ENCODE results near the gene PSMB3.

Gene PSMB3

DNA sequence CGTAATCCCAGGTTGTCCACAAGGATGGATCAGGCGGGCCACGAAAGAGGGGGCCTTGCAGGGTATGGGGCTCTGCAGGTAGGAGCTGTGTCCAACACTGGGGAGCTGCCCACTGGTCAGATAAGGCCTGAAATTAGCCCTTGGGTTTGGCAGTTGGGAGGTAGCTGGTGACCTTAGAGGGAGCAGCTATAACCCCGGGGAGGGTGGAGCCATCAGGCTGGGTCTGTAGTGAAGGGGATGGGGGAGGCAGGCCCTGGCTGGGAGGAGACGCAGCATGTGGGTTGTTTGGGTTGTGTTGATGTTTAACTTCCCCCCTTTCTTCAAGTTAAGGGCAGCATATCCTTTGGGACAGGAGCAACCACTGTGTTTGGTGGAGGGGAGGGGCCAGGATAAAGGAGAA lies 41.6 kb upstream of the PSMB3 start:
- no peak for DNase-seq (ENCODE audit: low read depth)
- H3K4me3 ChIP-seq (ENCODE audit: low read depth, low read length): no peak overlapping the region
- TF ChIP-seq, protein P1, sequence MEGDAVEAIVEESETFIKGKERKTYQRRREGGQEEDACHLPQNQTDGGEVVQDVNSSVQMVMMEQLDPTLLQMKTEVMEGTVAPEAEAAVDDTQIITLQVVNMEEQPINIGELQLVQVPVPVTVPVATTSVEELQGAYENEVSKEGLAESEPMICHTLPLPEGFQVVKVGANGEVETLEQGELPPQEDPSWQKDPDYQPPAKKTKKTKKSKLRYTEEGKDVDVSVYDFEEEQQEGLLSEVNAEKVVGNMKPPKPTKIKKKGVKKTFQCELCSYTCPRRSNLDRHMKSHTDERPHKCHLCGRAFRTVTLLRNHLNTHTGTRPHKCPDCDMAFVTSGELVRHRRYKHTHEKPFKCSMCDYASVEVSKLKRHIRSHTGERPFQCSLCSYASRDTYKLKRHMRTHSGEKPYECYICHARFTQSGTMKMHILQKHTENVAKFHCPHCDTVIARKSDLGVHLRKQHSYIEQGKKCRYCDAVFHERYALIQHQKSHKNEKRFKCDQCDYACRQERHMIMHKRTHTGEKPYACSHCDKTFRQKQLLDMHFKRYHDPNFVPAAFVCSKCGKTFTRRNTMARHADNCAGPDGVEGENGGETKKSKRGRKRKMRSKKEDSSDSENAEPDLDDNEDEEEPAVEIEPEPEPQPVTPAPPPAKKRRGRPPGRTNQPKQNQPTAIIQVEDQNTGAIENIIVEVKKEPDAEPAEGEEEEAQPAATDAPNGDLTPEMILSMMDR (IDR thresholded peaks at IDR 0.05; ENCODE audit: insufficient read depth, low read depth, low read length, missing control alignments): no peak

DNA sequence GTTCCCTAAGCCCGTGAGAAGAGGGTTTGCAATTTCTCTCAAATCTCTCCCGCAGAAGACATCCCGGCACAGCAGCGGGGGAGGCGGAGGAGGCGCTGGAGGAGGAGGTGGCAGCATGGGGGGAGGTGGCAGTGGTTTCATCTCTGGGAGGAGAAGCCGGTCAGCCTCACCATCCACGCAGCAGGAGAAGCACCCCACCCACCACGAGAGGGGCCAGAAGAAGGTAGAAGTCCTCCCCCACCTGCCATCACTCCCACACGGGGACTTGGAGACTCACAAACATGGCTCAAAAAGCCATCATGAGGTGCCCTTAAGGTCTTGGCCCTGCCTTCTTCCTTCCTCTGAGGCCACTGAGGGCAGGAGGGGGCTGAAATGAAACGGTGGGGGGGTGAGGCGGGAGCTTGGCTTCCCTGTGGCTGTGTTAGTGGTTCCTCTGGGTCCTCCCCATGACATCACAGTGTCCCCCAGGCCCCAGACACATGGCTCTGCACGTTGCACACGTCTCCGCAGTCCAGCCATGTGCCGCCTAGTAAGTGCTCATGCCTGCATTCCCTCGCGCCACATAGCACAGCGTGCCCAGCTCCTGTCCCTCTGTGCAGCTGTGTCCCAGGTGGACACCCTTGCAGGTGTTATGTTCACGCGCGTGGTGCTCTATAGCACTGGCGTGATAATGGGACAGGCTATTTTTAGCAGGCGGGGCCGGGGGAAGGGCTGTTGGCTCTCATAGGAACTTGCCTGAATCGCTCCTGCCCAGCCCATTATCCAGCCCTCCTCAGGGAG lies 40.6 kb upstream of the PSMB3 start:
- TF ChIP-seq, protein P1 (IDR thresholded peaks at IDR 0.05; ENCODE audit: insufficient read depth, low read depth, low read length, missing control alignments): no peak
- DNase-seq (ENCODE audit: low read depth): no peak
- H3K4me3 ChIP-seq (ENCODE audit: low read depth, low read length): no peak overlapping the region

DNA sequence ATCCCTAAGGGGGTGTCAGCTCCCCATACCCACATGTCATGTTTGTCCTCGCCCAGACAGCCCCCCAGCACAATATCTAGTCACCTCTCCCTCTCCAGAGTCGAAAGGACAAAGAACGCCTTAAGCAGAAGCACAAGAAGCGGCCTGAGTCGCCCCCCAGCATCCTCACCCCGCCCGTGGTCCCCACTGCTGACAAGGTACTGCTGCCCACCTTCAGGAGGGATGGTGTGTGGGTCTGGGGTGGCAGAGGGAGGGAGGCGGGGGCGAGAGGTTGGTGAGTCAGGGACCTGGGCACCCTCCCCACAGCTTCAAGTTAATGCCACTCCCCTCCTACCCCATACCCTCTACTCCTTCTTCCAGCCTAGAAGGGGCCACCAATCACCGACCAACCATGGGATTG lies 39.9 kb upstream of the PSMB3 start:
- DNase-seq (ENCODE audit: low read depth): no peak
- TF ChIP-seq, protein P1 (IDR thresholded peaks at IDR 0.05; ENCODE audit: insufficient read depth, low read depth, low read length, missing control alignments): no peak
- H3K4me3 ChIP-seq (ENCODE audit: low read depth, low read length): no peak overlapping the region

DNA sequence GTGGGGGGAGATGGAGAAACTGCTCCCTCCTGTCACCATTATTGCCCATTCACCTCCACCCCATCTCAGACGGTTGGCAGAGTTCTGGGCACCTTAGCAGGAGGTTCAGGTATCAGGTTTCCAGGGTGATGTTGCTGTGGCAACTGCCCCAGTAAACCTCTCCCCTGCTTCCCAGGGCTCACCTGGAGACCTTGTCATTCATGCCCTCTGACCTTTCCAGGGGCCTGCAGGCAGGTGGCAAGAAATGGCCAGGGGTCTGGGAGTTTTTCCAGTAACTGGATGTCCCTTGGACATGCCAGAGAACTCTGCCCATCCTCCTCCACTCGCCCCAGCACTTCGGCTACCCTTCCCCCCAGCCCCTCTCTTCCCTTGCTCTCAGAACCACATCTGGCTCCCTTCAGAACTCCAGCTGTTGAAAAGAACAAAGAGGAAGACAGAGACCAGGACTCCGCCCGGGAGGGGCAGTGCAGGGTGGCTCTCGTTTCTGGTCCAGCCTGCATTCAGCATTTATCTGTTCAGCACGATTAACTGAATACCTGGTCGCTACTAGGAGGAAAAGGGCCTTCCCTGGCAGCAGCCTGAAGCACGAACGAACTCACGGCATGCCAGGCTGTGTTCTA lies 39.0 kb upstream of the PSMB3 start:
- TF ChIP-seq, protein P1 (IDR thresholded peaks at IDR 0.05; ENCODE audit: insufficient read depth, low read depth, low read length, missing control alignments): no peak
- no peak overlapping the region for H3K4me3 ChIP-seq (ENCODE audit: low read depth, low read length)
- DNase-seq (ENCODE audit: low read depth): no peak

DNA sequence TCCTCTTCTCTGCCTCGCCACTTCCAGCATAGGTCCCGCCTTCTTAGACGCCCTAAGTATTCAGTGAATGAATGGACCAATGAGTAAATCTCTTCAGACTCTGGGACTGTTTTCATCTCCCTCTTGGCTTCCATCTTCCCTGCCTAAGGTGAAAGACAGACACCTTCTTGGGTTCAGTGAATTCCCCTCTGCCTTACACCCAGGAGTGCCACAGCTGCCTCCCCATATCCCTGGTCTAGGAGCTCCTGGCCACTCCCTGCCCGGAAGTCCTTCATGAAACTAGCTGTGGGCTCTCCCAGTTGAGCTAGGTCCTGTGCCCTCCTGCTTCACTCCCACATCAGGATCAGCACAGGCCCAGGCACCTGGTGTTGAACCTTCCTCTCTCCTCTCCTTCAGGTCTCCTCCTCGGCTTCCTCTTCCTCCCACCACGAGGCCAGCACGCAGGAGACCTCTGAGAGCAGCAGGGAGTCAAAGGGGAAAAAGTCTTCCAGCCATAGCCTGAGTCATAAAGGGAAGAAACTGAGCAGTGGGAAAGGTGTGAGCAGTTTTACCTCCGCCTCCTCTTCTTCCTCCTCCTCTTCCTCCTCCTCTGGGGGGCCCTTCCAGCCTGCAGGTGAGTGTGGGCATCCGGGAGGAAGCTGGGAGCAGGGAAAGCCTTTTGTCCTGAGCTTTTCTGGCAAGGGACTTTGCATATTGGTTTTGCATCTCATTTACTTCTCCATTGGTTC lies 37.2 kb upstream of the PSMB3 start:
- TF ChIP-seq, protein P1 (IDR thresholded peaks at IDR 0.05; ENCODE audit: insufficient read depth, low read depth, low read length, missing control alignments): no peak
- H3K4me3 ChIP-seq (ENCODE audit: low read depth, low read length): no peak overlapping the region
- DNase-seq (ENCODE audit: low read depth): no peak

DNA sequence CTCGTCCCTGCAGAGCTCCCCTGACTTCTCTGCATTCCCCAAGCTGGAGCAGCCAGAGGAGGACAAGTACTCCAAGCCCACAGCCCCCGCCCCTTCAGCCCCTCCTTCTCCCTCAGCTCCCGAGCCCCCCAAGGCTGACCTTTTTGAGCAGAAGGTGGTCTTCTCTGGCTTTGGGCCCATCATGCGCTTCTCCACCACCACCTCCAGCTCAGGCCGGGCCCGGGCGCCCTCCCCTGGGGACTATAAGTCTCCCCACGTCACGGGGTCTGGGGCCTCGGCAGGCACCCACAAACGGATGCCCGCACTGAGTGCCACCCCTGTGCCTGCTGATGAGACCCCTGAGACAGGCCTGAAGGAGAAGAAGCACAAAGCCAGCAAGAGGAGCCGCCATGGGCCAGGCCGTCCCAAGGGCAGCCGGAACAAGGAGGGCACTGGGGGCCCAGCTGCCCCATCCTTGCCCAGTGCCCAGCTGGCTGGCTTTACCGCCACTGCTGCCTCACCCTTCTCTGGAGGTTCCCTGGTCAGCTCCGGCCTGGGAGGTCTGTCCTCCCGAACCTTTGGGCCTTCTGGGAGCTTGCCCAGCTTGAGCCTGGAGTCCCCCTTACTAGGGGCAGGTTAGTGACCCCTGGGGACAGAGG lies 36.1 kb upstream of the PSMB3 start:
- no peak for DNase-seq (ENCODE audit: low read depth)
- TF ChIP-seq, protein P1 (IDR thresholded peaks at IDR 0.05; ENCODE audit: insufficient read depth, low read depth, low read length, missing control alignments): no peak
- H3K4me3 ChIP-seq (ENCODE audit: low read depth, low read length): no peak overlapping the region
